ENCODE data around the gene UBE2L3.

DNA sequence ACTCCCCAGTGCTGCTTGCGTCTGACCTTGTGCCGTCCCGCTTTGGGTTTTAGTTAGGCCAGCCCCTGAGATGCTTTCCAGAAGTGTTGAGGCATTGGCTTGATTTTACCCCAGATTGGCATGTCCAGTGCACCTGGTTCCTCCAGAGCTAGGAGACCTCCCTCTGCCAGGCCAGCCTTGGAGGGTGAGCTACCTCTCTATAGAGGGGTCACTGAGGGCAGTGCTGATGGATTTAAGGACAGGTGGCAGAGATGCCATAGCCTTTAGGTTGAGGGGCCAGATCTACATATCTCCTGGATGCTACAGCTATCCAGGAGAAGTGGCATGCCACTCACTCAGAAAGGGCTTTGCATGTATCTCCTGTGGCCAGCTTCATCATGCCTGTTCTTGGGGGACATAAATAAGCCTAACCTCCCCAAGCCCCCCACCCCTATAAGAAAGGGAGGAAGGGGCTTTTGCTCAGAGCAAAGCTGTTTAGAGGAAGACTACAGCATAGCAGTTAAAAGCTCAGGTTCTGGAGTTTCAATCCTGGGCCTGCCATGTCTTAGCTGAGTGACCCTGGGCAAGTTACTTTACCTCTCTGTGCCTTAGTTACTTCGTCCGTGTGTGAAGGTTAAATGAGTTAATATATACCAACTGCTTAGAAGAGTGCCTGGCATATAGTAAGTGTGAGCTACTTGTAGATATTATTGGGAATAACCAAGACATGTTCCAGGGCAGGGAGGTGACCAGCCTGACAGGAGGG is 6.4 kb downstream of the UBE2L3 start:
- TF ChIP-seq CTCF (IDR thresholded peaks at IDR 0.05): no peak
- TF ChIP-seq POLR2A (IDR thresholded peaks at IDR 0.05): no peak

Measured in right lobe of liver (tissue), 4 donors.